Omental fat pad (tissue), 4 donors: ENCODE measurements around the gene C16orf92. TPM values are rescaled to one million over a fixed set of nuclear protein-coding genes. Genes with fewer than 3 reads are reported as not detected.

Source experiments
- ATAC-seq: fragments of 150-250 bp; one replicate; pipeline ENCODE4 v1.9.1; 2016; ENCODE audit warnings: mild to moderate bottlenecking, moderate library complexity; ENCODE audit not compliant: low FRiP score
- DNase-seq: peaks from one replicate; pipeline ENCODE4 v3.0.0-alpha.2; 2019; ENCODE audit warnings: low spot score
- total RNA-seq, 4 donors: library from RNA; depleted of rRNA; stranded (reverse); fragments of >200 nt; gene quantifications; one replicate each; pipeline ENCODE4 v1.1.0, GENCODE V29; 2016
- TF ChIP-seq, protein P1 (sequence below), 3 donors: fragments of 450-650 bp; IDR thresholded peaks; one replicate each; pipeline ENCODE4 v1.5.1; 2016 to 2017; ENCODE audit warnings: antibody characterized with exemption in 3 of 3, mild to moderate bottlenecking in 3 of 3, moderate library complexity in 2 of 3

C16orf92 gene
- total RNA-seq, 4 donors from 2014 or later, result not detected

GRCh38 chr16:30006659-30007377 is 16.2 kb upstream of the C16orf92 start:
- DNase-seq (no peak), ATAC-seq (no peak)
- TF ChIP-seq, protein P1, sequence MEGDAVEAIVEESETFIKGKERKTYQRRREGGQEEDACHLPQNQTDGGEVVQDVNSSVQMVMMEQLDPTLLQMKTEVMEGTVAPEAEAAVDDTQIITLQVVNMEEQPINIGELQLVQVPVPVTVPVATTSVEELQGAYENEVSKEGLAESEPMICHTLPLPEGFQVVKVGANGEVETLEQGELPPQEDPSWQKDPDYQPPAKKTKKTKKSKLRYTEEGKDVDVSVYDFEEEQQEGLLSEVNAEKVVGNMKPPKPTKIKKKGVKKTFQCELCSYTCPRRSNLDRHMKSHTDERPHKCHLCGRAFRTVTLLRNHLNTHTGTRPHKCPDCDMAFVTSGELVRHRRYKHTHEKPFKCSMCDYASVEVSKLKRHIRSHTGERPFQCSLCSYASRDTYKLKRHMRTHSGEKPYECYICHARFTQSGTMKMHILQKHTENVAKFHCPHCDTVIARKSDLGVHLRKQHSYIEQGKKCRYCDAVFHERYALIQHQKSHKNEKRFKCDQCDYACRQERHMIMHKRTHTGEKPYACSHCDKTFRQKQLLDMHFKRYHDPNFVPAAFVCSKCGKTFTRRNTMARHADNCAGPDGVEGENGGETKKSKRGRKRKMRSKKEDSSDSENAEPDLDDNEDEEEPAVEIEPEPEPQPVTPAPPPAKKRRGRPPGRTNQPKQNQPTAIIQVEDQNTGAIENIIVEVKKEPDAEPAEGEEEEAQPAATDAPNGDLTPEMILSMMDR (IDR thresholded peaks at IDR 0.05), result no peak

DNA sequence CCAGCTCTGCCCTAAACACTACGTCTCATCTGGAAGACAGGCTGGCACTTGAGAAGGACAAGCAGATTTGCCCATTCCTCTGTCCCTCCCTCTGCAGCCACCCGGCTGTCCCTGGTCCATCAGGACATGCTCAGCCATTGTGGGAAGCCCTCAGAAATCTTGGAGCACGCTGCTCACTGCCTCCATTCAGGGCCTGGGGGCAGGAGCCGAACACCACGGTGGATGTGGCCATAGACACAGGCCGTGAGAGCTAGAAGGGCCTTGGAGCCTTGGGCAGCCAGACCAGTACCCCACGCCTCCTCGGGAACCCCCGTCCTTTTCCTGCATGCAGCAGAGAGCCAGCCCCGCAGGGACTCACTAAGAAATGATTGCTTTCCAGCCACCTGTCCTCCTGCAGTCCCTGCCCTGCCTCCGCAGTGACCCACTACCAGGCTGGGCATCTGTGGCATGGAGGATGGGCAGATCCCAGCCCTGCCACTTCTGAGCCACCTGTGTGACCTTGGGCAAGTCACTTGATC is 15.6 kb upstream of the C16orf92 start:
- DNase-seq (no peak), ATAC-seq (no peak)
- TF ChIP-seq, protein P1 (IDR thresholded peaks at IDR 0.05), result no peak

GRCh38 chr16:30009085-30009862 is 13.7 kb upstream of the C16orf92 start:
- ATAC-seq, result no peak
- DNase-seq, result no peak
- TF ChIP-seq, protein P1 (IDR thresholded peaks at IDR 0.05), result no peak

- TF ChIP-seq, protein P1 (IDR thresholded peaks at IDR 0.05), result no peak
- DNase-seq (no peak), ATAC-seq (no peak)
Observed at GRCh38 chr16:30009990-30010843, 12.8 kb upstream of the C16orf92 start.

- no peak for ATAC-seq
- TF ChIP-seq, protein P1 (IDR thresholded peaks at IDR 0.05), result no peak
- no peak for DNase-seq
Observed at GRCh38 chr16:30010844-30011713, 11.9 kb upstream of the C16orf92 start, which contains the start of gene DOC2A. Gene DOC2A (minus strand): TSS chr16:30011027. CDS start chr16:30010222, 805 bp downstream.
